Hematopoietic multipotent progenitor cell (in vitro differentiated cells): Measurements from ENCODE around the gene FAM120A. TPM values are rescaled to one million over a fixed set of nuclear protein-coding genes. Genes with fewer than 3 reads are reported as not detected.

Experiments
- DNase-seq, 3 donors: peaks; one replicate each; pipeline ENCODE4 v3.0.0-alpha.2; 2011 to 2015; ENCODE audit warnings: low read depth in 2 of 3, low spot score in 2 of 3
- small RNA-seq: library from RNA; depleted of rRNA; stranded (forward); fragments of <200 nt; gene quantifications from one replicate; pipeline ENCODE3, GENCODE V24; 2012
- total RNA-seq: library from RNA; depleted of rRNA; stranded (reverse); fragments of >200 nt; gene quantifications from one replicate; pipeline ENCODE4 v1.2.3, GENCODE V29; 2012

FAM120A gene
- total RNA-seq, 1 donor = 107 TPM

DNA sequence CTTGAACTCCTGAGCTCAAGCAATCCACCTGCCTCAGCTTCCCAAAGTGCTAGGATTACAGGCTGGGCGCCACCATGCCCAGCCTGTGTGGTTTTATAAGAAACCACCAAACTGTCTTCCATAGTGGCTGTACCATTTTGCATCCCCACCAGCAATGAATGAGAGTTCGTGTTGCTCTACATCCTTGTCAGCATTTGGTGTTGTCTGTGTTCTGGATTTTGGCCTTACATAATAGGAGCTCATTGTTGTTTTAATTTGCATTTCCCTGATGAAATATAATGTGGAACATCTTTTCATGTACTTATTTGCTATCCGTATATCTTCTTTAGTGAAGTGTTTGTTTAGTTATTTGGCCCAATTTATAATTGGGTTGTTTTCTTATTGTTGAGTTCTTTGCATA, 154.7 kb downstream of the FAM120A start:
- no peak for DNase-seq

DNA sequence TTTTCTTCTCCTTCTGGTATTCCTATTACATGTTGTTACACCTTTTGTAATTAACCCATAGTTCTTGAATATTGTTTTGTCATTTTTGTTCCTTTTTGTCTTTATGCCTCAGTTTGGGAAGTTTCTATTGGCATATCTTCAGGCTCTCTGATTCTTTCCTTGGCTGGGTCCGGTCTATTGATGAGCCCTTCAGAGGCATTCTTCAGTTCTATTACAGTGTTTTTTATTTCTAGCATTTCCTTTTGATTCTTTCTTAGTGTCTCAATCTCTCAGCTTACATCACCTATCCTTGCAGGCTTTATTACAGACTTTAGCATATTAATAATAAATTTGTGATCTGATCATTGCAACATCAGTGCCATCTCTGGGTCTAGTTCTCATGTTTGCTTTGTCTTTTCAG, 158.7 kb downstream of the FAM120A start:
- no peak for DNase-seq

- DNase-seq = no peak
These were observed 160.7 kb downstream of the FAM120A start for GRCh38 chr9:93612052-93612795.

- peak in 1 of 3 donors; percentile 29 for DNase-seq
These were observed 161.3 kb downstream of the FAM120A start for GRCh38 chr9:93612796-93613154.

DNA sequence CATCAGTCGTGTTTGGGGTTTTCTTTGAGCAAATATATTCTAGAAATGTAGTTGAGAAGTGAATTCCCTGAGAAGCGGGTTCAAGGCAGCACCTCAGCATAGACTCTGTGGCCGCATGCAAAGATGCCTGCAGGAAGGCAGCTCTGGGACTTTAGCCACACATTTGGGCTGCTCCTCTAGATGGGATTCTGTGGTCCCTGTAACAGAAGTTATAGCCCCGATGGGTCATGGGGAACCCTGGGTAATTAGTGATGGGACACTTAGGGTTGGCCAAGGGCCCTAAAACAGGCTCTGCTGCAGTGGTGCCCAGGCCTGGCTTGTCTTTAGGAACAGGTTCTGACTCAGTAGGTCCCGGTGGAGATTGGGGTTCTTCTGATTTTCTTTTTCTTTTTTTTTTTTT, 161.7 kb downstream of the FAM120A start:
- DNase-seq = no peak

- DNase-seq = no peak
These were observed 162.3 kb downstream of the FAM120A start for GRCh38 chr9:93613791-93614190.

DNA sequence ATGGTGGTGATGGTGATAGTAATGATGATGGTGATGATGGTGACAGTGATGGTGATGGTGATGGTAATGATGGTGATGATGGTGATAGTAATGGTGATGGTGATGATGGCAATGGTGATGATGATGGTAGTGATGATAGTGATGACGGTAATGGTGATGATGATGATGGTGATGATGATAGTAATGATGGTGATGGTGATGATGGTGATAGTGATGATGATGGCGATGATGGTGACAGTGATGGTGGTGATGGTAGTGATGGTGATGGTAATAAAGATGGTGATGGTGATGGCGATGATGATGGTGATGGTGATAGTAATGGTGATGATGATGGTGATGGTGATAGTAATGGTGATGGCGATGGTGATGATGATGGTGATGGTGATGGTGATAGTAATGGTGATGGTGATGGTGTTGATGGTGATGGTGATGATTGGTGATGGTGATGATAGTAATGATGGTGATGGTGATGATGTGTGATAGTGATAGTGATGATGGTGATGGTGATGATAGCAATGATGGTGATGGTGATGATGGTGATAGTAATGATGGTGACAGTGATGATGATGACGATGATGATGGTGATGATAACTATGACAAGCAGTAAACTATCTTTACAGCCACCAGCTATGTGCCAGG, 163.5 kb downstream of the FAM120A start:
- DNase-seq = no peak

Small RNAs within 50 kb of the gene (small RNA-seq; reads per million reads assigned to genes)
- not detected for gene RF00019

Other genes with a start within 250 kb of the FAM120A start
- gene FAM120AOS, start 1.9 kb downstream of the FAM120A start, total RNA-seq = 31.0 TPM
- 12.9 TPM for gene PHF2, start 124.9 kb downstream of the FAM120A start, total RNA-seq